ENCODE data around the gene DIP2C.
"Not testable (repeated sequence)": the region's sequence is repeated elsewhere in the genome, so short reads cannot be mapped to it uniquely, and the experiment has no call there.

The DIP2C gene

GRCh38 chr10:549391-549790 is 140.1 kb downstream of the DIP2C start:
- no peak for DNase-seq

DNA sequence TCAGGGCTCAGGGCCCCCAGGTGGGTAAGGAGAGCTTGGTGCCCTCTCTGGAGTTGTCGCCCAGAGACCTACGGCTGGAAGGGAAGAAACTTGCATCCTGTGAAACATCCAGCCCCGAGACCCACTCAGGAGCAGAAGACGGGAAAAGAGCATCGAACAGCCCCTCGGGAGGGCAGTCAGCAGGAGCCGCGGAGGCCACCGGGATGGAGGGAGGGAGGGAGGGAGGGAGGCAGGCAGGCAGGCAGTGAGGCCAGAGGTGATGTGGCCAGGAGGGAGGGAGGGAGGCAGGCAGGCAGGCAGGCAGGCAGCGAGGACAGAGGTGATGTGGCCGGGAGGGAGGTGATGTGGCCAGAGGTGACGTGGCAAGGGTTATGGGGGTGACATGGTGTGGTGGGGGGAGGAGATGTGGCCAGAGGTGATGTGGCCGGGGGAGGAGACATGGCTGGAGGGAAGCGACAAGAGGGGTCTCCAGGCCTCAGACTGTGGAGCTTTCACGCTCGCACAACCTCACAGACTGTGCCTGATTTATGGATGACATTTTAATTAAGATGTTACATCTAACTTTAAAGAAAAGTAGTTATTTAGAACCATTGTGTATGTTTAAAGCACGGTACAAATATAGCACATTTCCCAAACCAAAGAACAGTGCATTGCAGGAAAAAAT is 141.1 kb downstream of the DIP2C start:
- no peak for DNase-seq

- no peak for DNase-seq
Observed at GRCh38 chr10:547591-548081, 141.8 kb downstream of the DIP2C start.

- no peak for DNase-seq
Observed at GRCh38 chr10:546971-547590, 142.4 kb downstream of the DIP2C start.

- no peak for DNase-seq
Observed at GRCh38 chr10:546451-546850, 143.0 kb downstream of the DIP2C start.

DNA sequence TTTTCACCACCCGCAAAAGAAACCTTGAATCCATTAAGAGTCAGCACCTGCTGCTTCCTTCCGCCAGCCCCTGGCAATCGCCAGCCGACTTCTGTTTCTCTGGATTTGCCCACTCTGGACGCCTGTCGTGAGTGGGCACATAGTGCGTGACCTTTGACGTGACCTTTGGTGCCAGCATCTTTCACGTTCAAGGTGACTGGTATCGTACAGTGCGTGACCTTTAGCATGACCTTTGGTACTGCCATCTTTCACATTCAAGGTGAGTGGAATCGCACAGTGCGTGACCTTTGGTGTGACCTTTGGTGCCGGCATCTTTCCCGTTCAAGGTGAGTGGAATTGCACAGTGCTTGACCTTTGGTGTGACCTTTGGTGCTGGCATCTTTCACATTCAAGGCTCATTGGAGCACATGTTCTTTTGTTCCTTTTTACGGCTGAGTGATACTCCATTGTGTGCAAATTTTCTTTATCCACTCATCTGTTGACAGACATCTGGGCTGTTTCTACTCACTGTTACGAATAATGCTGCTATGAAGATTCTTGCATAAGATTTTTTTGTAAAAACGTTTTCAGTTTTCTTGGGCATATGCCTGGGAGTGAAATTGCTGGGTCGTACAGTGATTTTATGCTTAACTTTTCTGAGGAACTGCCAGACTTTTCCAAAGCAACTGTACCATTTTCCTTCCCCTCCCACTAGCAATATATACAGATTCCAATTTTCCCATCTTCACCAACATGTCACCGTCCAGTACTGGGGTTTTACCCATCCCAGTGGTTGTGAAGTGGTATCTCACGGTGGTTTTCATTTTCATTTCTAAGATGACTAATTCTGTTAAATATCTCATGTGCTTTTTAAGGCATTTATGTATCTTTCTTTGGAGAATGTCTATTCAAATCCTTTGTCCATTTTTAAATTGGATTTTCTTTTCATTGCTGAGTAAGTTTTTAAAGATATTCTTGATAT is 145.3 kb downstream of the DIP2C start:
- no peak for DNase-seq

DNA sequence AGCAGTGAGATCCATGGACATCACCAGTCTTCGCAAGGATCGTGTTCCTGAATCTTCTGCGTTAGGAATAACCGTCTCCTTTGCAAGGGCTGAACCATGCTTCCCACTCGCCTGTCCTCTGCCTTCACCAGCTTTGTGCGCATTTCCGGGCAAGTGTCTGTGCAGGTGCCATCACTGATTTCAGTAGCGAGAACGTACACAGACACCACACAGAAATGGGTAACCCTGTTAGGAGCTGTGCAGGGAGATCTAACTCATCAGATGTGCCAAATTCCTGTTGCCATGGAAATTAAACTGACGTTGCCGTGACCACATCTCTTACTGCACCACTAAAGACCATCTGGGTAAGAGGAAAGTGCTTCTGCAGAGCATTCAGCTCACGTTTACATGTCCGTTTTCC is 146.3 kb downstream of the DIP2C start:
- DNase-seq = no peak

GRCh38 chr10:541750-542371 is 147.6 kb downstream of the DIP2C start:
- DNase-seq = no peak

DNA sequence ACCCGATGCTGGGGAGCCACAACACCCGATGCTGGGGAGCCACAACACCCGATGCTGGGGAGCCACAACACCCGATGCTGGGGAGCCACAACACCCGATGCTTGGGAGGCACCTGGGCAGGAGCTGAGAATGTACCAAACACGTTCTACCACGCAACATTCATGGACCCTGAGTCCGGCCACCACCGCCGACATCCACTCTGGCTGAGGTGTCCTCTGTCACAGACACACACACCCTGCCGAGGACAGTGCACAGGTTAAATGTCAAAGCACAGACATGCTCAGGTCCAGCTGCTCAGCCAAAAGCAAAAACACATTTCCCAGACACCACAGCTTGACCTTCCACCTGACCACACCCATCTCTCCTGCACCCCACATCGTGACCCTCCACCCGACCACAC is 148.4 kb downstream of the DIP2C start:
- DNase-seq = no peak

GRCh38 chr10:538895-539294 is 150.6 kb downstream of the DIP2C start:
- peak; percentile 22 for DNase-seq

DNA sequence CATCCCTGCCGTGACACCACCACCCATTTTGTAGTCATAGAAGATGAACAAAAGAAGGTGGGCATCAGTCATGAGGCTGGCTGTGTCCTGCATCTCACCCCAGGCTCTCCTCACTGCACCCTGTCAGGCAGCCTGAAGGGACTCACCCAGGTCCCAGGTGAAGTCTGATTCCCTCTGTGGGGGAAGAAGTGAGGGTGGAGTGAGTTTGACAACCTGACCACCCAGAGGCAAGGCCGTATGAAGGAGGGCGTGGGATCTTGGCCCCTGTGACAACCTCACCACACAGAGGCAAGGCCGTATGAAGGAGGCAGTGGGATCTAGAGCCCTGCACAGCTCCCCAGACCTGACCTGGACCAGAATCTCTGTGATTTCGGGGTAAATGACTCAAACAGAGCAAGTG is 152.5 kb downstream of the DIP2C start:
- DNase-seq = no peak

- DNase-seq = no peak
Observed at GRCh38 chr10:536371-536925, 153.0 kb downstream of the DIP2C start.

- DNase-seq = no peak
Observed at GRCh38 chr10:535952-536351, 153.5 kb downstream of the DIP2C start.

GRCh38 chr10:535051-535450 is 154.4 kb downstream of the DIP2C start:
- DNase-seq = no peak

GRCh38 chr10:534047-534566 is 155.4 kb downstream of the DIP2C start:
- no peak for DNase-seq

DNA sequence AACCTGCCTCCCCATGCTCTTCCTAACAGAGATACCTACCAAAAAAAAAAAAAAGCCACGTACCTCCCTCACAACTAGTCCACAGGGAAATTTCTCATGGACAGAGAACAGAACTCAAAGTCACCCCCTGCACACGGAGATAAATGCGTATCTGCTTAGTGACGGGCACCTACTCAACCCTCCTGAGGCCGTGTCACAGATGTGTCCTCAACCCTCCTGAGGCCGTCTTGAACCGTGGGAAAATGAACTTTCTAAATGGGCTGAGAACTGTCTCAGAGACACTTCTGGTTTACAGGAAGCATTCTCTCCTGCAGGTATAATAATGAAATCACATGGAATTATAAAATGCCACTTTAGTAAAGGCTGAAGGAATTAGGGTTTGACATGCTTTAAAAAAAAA is 155.9 kb downstream of the DIP2C start:
- no peak for DNase-seq

DNA sequence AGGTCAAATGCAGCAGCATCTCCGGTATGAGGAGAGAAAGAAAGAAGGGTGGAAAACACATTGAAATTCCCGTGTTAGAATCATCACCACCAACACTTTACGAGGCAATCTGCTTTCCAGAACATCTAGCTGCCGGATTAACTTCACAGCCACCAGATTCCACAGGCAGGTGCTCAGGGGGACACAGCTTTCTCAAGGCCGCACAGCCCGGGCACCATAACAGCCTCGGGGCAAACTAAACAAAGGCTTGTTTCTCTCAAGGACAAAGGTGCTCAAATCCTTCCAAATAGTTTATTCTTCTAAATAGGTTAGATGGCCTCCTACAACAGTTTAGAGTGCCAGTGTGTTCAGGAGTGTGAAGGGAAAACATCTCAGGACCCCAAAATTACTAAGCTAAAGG is 156.3 kb downstream of the DIP2C start:
- DNase-seq = no peak

- not testable (repeated sequence) for DNase-seq
Observed at GRCh38 chr10:532331-532730, 157.1 kb downstream of the DIP2C start.

GRCh38 chr10:531541-531940 is 157.9 kb downstream of the DIP2C start:
- no peak for DNase-seq

DNA sequence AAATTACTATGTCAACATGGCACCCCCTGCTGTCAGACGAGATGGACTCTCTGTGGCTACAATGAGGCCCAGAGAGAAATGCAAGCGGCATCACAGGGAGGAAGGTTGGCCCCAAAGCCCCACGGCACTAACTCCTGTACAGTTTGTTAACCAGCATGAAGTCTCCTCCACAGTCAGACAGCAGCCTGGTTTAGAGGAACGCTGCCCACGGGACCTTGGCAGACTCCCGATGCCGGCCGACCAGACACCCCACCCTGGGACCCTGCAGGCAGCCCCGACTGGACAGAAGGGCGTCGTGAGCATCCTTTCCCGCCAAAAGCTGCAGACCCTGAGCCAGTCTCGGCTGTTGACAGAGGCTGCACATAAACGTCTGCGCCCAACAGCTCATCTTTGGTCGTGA is 158.8 kb downstream of the DIP2C start:
- DNase-seq = no peak

GRCh38 chr10:529468-530230 is 159.8 kb downstream of the DIP2C start:
- DNase-seq = no peak

Measured in HCEC 1CT (cell line).